Spinal cord (tissue), 10 donors: ENCODE results near the gene PLXDC2. TPM values are rescaled to one million over a fixed set of nuclear protein-coding genes. Genes with fewer than 3 reads are reported as not detected.

Source experiments
- DNase-seq, 6 donors: peaks; one replicate each; pipeline versions ENCODE4 v3.0.0 to v3.0.0-alpha.2; 2013 to 2015; ENCODE audit warnings: low spot score in 6 of 6, low read depth in 4 of 6
- H3K27ac ChIP-seq: one replicate; pipeline ENCODE4 v1.5.1; 2013; ENCODE audit warnings: low read depth, low read length, control low read depth
- H3K27me3 ChIP-seq: one replicate; pipeline ENCODE4 v1.6.1; 2013; ENCODE audit warnings: low read length; ENCODE audit not compliant: control insufficient read depth, insufficient read depth
- H3K36me3 ChIP-seq: one replicate; pipeline ENCODE4 v1.6.1; 2013; ENCODE audit warnings: low read length; ENCODE audit not compliant: control insufficient read depth, insufficient read depth
- H3K4me1 ChIP-seq: one replicate; pipeline ENCODE4 v1.6.1; 2013; ENCODE audit warnings: low read length; ENCODE audit not compliant: control insufficient read depth, insufficient read depth
- H3K4me3 ChIP-seq: one replicate; pipeline ENCODE4 v1.5.1; 2013; ENCODE audit warnings: low read depth, low read length, control low read depth
- H3K9me3 ChIP-seq: one replicate; pipeline ENCODE4 v1.6.1; 2013; ENCODE audit warnings: low read length; ENCODE audit not compliant: control insufficient read depth, insufficient read depth
- WGBS: methylation state at CpG from one replicate; pipeline ENCODE4 v1.1.5; 2013; ENCODE audit warnings: missing lambda C conversion rate; ENCODE audit not compliant: insufficient coverage; 5-methylcytosine and 5-hydroxymethylcytosine counted together
- polyA plus RNA-seq, 2 donors: library from polyadenylated mRNA; unstranded; fragments of 120-200 nt; gene quantifications; one replicate each; pipeline ENCODE4 v1.2.1, GENCODE V29; 2013; ENCODE audit not compliant: insufficient read length in 2 of 2
- total RNA-seq, 2 donors: library from RNA; depleted of rRNA in 1 of 2; stranded (reverse); fragments of 120-200 nt in 1 of 2; fragments of >200 nt in 1 of 2; gene quantifications; one replicate each; pipeline versions ENCODE4 v1.2.3 to v1.2.4, GENCODE V29; 2013 to 2014
- donor health status: healthy.

Gene PLXDC2
- total and polyA plus RNA-seq, 4 donors = 25.3 to 83.1 (median 55.7) TPM

DNA sequence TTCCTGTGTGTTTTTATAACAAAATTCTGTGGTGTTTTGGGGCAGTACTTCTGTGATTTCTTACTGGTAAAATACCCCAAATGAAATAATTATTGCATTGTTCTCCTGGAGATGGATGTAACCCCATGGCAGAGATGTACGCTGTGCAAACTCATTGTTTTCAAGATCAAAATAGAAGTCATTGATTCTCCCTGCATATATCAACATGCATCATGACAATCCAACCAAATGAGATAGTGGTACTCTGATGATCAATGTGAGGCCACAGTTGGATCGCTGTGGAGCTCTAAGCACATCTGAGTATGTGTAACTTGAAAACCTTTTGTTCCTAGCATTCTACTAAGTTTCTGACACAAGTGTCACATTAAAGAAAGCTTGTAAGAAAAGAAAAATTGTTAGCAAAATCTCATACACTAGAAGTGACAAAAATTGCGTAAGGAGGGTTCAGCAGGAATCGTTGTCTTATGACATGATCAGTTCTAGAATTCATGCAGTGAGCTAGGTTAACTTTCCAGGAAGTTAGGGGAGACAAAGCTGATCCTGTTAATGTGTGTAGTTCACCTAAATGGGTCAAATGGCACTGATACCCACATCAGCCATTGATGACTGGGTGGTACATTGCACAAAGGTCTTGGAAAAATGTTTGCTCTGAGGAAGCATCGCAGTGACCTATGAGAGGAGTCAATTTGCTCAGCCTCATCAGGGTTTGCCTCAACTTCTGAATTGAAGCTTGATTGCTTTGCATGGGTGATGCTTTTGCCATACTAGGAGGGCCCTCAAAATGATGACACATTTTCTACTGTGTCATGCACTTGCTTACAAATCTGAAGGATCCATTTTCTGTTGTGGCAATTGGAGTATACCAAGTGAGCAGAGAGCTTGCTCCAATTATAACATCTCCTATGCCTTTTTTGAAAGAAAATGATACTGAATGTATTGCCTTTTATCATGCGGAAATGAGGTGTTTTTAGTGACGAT is 145.1 kb downstream of the PLXDC2 start:
- 94% methylated on average over 3 of the region's 7 CpGs for WGBS
- no peak for DNase-seq
- Histone ChIP-seq H3K4me3 (no peak overlapping the region), H3K36me3 (no peaks in the 10 kb centered on the region), H3K4me1 (no peaks in the 10 kb centered on the region), H3K9me3 (no peaks in the 10 kb centered on the region), H3K27ac (no peak overlapping the region), H3K27me3 (no peaks in the 10 kb centered on the region)

DNA sequence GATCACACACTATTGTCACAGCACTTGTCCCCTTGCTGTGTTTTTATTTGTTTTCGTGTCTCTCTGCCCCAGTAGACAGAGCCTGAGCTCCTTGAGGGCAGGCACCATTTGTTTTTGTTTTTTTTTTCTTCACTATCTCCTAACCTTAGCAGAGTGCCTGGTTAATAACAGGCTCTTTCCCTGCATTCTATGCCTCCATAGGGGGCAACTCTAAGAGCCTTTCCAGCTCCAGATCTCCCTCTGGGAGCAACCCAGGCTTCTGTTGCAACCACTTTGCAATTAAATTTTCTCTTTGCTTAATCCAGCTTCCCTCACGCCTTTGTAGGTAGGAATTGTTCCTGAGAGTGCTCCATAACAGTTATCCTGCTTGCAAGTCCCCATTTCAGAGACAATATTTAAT is 148.4 kb downstream of the PLXDC2 start:
- 60% methylated on average over 1 of the region's 2 CpGs for WGBS

GRCh38 chr10:19966751-19967150 is 150.5 kb downstream of the PLXDC2 start:
- peaks cover 8% of the 10 kb centered on the region for H3K4me1 ChIP-seq
- no peaks in the 10 kb centered on the region for H3K9me3 ChIP-seq
- H3K27ac ChIP-seq = no peak overlapping the region
- DNase-seq = peak in 3 of 6 donors; percentile 40 to 91 (median 88)
- no peaks in the 10 kb centered on the region for H3K36me3 ChIP-seq
- WGBS = 17% methylated on average over 3 of the region's 7 CpGs
- no peak overlapping the region for H3K4me3 ChIP-seq
- no peaks in the 10 kb centered on the region for H3K27me3 ChIP-seq

More for the DNA sequence above, 148.4 kb downstream of the PLXDC2 start:
- peak in 1 of 6 donors; percentile 75 for DNase-seq
- Histone ChIP-seq H3K4me1 (peaks cover 8% of the 10 kb centered on the region), H3K36me3 (no peaks in the 10 kb centered on the region), H3K27me3 (no peaks in the 10 kb centered on the region), H3K4me3 (no peak overlapping the region), H3K27ac (no peak overlapping the region), H3K9me3 (no peaks in the 10 kb centered on the region)

GRCh38 chr10:19967981-19968380 is 151.7 kb downstream of the PLXDC2 start:
- Histone ChIP-seq H3K27me3 (no peaks in the 10 kb centered on the region), H3K4me1 (peaks cover 8% of the 10 kb centered on the region), H3K36me3 (no peaks in the 10 kb centered on the region), H3K9me3 (no peaks in the 10 kb centered on the region), H3K4me3 (no peak overlapping the region), H3K27ac (no peak overlapping the region)
- peak in 1 of 6 donors; percentile 64 for DNase-seq
- 53% methylated on average over 3 of the region's 3 CpGs for WGBS

DNA sequence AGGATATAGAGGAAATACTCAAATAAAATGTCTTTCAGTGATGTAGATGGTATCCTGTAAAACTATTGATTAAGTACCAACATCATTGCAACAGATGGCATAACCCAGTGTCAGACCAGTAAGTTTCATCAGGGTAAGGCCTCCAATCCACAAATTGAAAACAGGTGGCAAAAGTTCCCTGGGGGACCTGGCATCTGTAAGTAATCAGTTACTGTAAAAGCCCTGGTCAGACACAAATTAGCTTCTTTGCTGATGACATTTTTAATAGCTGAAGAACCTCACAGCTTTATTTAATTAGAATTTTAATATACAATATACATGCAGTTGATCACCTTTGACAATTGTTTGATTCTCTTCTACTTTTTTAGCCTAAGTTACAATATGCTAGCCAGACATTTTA is 152.5 kb downstream of the PLXDC2 start:
- H3K9me3 ChIP-seq = no peaks in the 10 kb centered on the region
- no peaks in the 10 kb centered on the region for H3K36me3 ChIP-seq
- no peak overlapping the region for H3K4me3 ChIP-seq
- no peaks in the 10 kb centered on the region for H3K27me3 ChIP-seq
- no peak for DNase-seq
- peaks cover 8% of the 10 kb centered on the region for H3K4me1 ChIP-seq
- H3K27ac ChIP-seq = no peak overlapping the region

GRCh38 chr10:19970256-19970655 is 154.0 kb downstream of the PLXDC2 start:
- H3K4me3 ChIP-seq = no peak overlapping the region
- H3K27me3 ChIP-seq = no peaks in the 10 kb centered on the region
- no peak for DNase-seq
- H3K4me1 ChIP-seq = peaks cover 8% of the 10 kb centered on the region
- H3K36me3 ChIP-seq = no peaks in the 10 kb centered on the region
- WGBS = no CpG with 5 or more reads among the region's 2 CpGs
- H3K9me3 ChIP-seq = no peaks in the 10 kb centered on the region
- H3K27ac ChIP-seq = no peak overlapping the region

- H3K36me3 ChIP-seq = no peaks in the 10 kb centered on the region
- no peaks in the 10 kb centered on the region for H3K27me3 ChIP-seq
- H3K27ac ChIP-seq = no peak overlapping the region
- DNase-seq = peak in 1 of 6 donors; percentile 36
- peaks cover 8% of the 10 kb centered on the region for H3K4me1 ChIP-seq
- no peaks in the 10 kb centered on the region for H3K9me3 ChIP-seq
- 100% methylated on average over 1 of the region's 4 CpGs for WGBS
- H3K4me3 ChIP-seq = no peak overlapping the region
Observed at GRCh38 chr10:19970717-19971116, 154.5 kb downstream of the PLXDC2 start.

DNA sequence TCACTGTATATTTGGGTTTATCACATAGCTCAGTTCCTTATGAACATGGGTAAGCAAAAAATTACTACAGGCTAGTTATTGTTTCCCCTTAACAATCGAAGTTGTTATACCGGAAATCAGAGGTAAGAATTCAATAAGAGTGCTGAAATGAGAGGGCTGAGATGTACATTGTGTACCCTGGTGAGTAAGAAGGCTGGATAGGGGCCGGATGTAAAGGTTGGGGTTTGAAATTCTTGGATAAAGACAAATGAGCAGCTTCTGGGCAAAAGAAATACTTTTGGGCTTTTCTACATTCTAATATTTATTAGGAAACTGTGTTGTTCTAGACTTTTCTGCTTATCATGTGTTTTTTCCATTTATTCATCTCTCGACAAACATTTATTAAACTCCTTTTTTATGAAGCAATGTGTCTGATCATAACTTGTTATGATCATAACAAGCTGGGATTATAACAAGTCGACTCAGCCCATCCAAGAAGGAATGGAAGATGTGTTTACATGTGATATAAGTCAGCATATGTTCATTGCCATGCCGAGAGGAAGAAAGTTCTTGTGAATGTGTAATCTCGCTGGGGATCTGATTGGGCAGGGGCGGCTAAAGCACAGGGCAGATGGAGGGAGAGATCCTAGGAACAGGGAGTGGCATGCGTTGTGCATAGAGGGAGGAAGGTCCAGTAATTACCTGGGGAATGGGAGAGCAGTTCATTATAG is 155.3 kb downstream of the PLXDC2 start:
- H3K4me1 ChIP-seq = peaks cover 8% of the 10 kb centered on the region
- no peaks in the 10 kb centered on the region for H3K27me3 ChIP-seq
- peak in 1 of 6 donors; percentile 53 for DNase-seq
- H3K9me3 ChIP-seq = no peaks in the 10 kb centered on the region
- no peak overlapping the region for H3K27ac ChIP-seq
- 90% methylated on average over 5 of the region's 9 CpGs for WGBS
- H3K4me3 ChIP-seq = no peak overlapping the region
- H3K36me3 ChIP-seq = no peaks in the 10 kb centered on the region

GRCh38 chr10:19974138-19974537 is 157.9 kb downstream of the PLXDC2 start:
- no peak overlapping the region for H3K27ac ChIP-seq
- H3K9me3 ChIP-seq = no peaks in the 10 kb centered on the region
- no peak overlapping the region for H3K4me3 ChIP-seq
- no peaks in the 10 kb centered on the region for H3K36me3 ChIP-seq
- DNase-seq = no peak
- 75% methylated on average over 1 of the region's 1 CpG for WGBS
- no peaks in the 10 kb centered on the region for H3K27me3 ChIP-seq
- H3K4me1 ChIP-seq = no peaks in the 10 kb centered on the region
